ENCODE results near the gene FAM110C.

DNA sequence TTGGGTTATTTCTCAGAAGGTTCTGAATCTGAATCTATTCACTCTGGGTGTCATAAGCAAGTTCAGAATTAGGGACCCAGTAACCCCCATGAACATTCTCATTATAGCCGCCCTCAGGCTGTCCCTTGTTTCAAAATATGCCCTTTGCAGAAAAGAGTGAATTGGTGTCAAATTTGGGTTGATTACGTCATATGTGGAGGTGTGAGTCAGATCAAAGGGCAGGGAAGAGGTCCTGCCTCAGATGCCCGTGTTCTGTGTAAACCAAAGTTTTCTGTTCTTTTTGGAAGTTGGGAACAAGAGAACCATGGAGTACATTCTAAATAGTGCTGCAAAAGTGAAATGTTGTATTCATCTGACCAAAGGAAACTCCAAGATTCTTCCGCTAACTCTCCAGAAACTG lies 5.8 kb downstream of the FAM110C start:
- TF ChIP-seq, protein P1, sequence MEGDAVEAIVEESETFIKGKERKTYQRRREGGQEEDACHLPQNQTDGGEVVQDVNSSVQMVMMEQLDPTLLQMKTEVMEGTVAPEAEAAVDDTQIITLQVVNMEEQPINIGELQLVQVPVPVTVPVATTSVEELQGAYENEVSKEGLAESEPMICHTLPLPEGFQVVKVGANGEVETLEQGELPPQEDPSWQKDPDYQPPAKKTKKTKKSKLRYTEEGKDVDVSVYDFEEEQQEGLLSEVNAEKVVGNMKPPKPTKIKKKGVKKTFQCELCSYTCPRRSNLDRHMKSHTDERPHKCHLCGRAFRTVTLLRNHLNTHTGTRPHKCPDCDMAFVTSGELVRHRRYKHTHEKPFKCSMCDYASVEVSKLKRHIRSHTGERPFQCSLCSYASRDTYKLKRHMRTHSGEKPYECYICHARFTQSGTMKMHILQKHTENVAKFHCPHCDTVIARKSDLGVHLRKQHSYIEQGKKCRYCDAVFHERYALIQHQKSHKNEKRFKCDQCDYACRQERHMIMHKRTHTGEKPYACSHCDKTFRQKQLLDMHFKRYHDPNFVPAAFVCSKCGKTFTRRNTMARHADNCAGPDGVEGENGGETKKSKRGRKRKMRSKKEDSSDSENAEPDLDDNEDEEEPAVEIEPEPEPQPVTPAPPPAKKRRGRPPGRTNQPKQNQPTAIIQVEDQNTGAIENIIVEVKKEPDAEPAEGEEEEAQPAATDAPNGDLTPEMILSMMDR (IDR thresholded peaks at IDR 0.05; ENCODE audit: low read depth, low read length, poor library complexity, severe bottlenecking): no peak
- TF ChIP-seq EZH2phosphoT487 (IDR thresholded peaks at IDR 0.05; ENCODE audit: borderline replicate concordance, low read length): no peak
